H9 (cell line): ENCODE data around the gene FHOD1. TPM values are rescaled to one million over a fixed set of nuclear protein-coding genes. Genes with fewer than 3 reads are reported as not detected.

Experiments
- DNase-seq: peaks from one replicate; pipeline ENCODE4 v3.0.0-alpha.2; 2017
- H2AFZ ChIP-seq: one replicate; pipeline ENCODE4 v1.6.1; 2013; ENCODE audit warnings: mild to moderate bottlenecking, low read length, control low read depth, moderate library complexity
- H2AK5ac ChIP-seq: 2 replicates; pipeline ENCODE4 v1.6.1; 2013; ENCODE audit warnings: low read length, control low read depth, mixed read lengths; ENCODE audit not compliant: insufficient read length
- H2BK120ac ChIP-seq: one replicate; pipeline ENCODE4 v1.6.1; 2013; ENCODE audit warnings: low read depth, mild to moderate bottlenecking, low read length, control low read depth, inconsistent platforms; ENCODE audit not compliant: poor library complexity, severe bottlenecking
- H2BK12ac ChIP-seq: 2 replicates; pipeline ENCODE4 v1.6.1; 2013; ENCODE audit warnings: low read length, control low read depth, mixed read lengths, low read depth; ENCODE audit not compliant: insufficient read length
- H2BK15ac ChIP-seq: 2 replicates; pipeline ENCODE4 v1.6.1; 2013; ENCODE audit warnings: low read depth, low read length, control low read depth
- H2BK20ac ChIP-seq: one replicate; pipeline ENCODE4 v1.6.1; 2013; ENCODE audit warnings: low read depth, mild to moderate bottlenecking, low read length, control low read depth, inconsistent platforms; ENCODE audit not compliant: poor library complexity, severe bottlenecking
- H2BK5ac ChIP-seq: 2 replicates; pipeline ENCODE4 v1.6.1; 2013; ENCODE audit warnings: low read length, control low read depth, mixed read lengths; ENCODE audit not compliant: insufficient read length
- H3K14ac ChIP-seq: 2 replicates; pipeline ENCODE4 v1.6.1; 2013; ENCODE audit warnings: low read length, control low read depth; ENCODE audit not compliant: insufficient read depth
- H3K18ac ChIP-seq: 2 replicates; pipeline ENCODE4 v1.6.1; 2013; ENCODE audit warnings: low read depth, mild to moderate bottlenecking, mixed read lengths, low read length, control low read depth; ENCODE audit not compliant: insufficient read length
- H3K23ac ChIP-seq: 2 replicates; pipeline ENCODE4 v1.6.1; 2013; ENCODE audit warnings: low read length, control low read depth, mixed read lengths, low read depth; ENCODE audit not compliant: insufficient read length
- H3K23me2 ChIP-seq: 2 replicates; pipeline ENCODE4 v1.6.1; 2013; ENCODE audit warnings: low read depth, mild to moderate bottlenecking, mixed read lengths, low read length, control low read depth; ENCODE audit not compliant: insufficient read length, poor library complexity, severe bottlenecking
- H3K27ac ChIP-seq: 2 replicates; pipeline ENCODE4 v1.5.1; 2013; ENCODE audit warnings: low read length, control low read depth, mixed read lengths, low read depth; ENCODE audit not compliant: insufficient read length
- H3K27me3 ChIP-seq: 2 replicates; pipeline ENCODE4 v1.6.1; 2013; ENCODE audit warnings: low read length, control low read depth, inconsistent platforms; ENCODE audit not compliant: insufficient read depth
- H3K4ac ChIP-seq: 2 replicates; pipeline ENCODE4 v1.6.1; 2013; ENCODE audit warnings: low read depth, mild to moderate bottlenecking, control low read depth, inconsistent platforms, low read length, moderate library complexity
- H3K4me1 ChIP-seq: 2 replicates; pipeline ENCODE4 v1.6.1; 2013; ENCODE audit warnings: low read length, control low read depth, inconsistent platforms; ENCODE audit not compliant: insufficient read depth
- H3K4me2 ChIP-seq: 2 replicates; pipeline ENCODE4 v1.6.1; 2013; ENCODE audit warnings: low read length, control low read depth, mixed read lengths; ENCODE audit not compliant: insufficient read length, insufficient read depth
- H3K56ac ChIP-seq: 2 replicates; pipeline ENCODE4 v1.6.1; 2013; ENCODE audit warnings: low read depth, mild to moderate bottlenecking, mixed read lengths, low read length, control low read depth; ENCODE audit not compliant: insufficient read length
- H3K79me1 ChIP-seq: 2 replicates; pipeline ENCODE4 v1.6.1; 2013; ENCODE audit warnings: low read depth, mild to moderate bottlenecking, moderate library complexity, low read length, control low read depth, inconsistent platforms; ENCODE audit not compliant: insufficient read depth, poor library complexity, severe bottlenecking
- H3K79me2 ChIP-seq: 2 replicates; pipeline ENCODE4 v1.6.1; 2013; ENCODE audit warnings: low read length, control low read depth, inconsistent platforms; ENCODE audit not compliant: insufficient read depth
- H3K9ac ChIP-seq: 2 replicates; pipeline ENCODE4 v1.6.1; 2013; ENCODE audit warnings: low read length, control low read depth, mixed read lengths; ENCODE audit not compliant: insufficient read length; ENCODE audit errors: extremely low read depth
- H3K9me3 ChIP-seq: one replicate; pipeline ENCODE4 v1.6.1; 2013; ENCODE audit warnings: low read depth, low read length, inconsistent platforms; ENCODE audit not compliant: control insufficient read depth
- H3T11ph ChIP-seq: one replicate; pipeline ENCODE4 v1.6.1; 2013; ENCODE audit warnings: mild to moderate bottlenecking, low read length, control low read depth, inconsistent platforms
- H4K20me1 ChIP-seq: one replicate; pipeline ENCODE4 v1.6.1; 2013; ENCODE audit not compliant: control insufficient read depth, insufficient read length, insufficient read depth
- H4K5ac ChIP-seq: 2 replicates; pipeline ENCODE4 v1.6.1; 2013; ENCODE audit warnings: low read depth, mild to moderate bottlenecking, mixed read lengths, low read length, control low read depth; ENCODE audit not compliant: insufficient read length
- H4K8ac ChIP-seq: replicated peaks from 2 replicates; pipeline ENCODE4 v1.6.1; 2013; ENCODE audit warnings: low read length, control low read depth, mixed read lengths, low read depth; ENCODE audit not compliant: insufficient read length
- H4K91ac ChIP-seq: 2 replicates; pipeline ENCODE4 v1.6.1; 2013; ENCODE audit warnings: low read depth, mild to moderate bottlenecking, moderate library complexity, mixed read lengths, low read length, control low read depth; ENCODE audit not compliant: insufficient read length
- H3K27ac Mint-ChIP-seq, 3 experiments: 2 replicates in 2 of 3; 3 replicates in 1 of 3; pipeline ENCODE4 v1.8.0; 2020 to 2021; ENCODE audit warnings: mixed read lengths in 3 of 3, mild to moderate bottlenecking in 1 of 3, moderate library complexity in 1 of 3
- H3K27me3 Mint-ChIP-seq: 2 replicates; pipeline ENCODE4 v1.8.0; 2021; ENCODE audit warnings: low read depth, mild to moderate bottlenecking, moderate library complexity, mixed read lengths
- H3K36me3 Mint-ChIP-seq, 3 experiments: 2 replicates in 2 of 3; 3 replicates in 1 of 3; pipeline ENCODE4 v1.8.0; 2020 to 2021; ENCODE audit warnings: low read depth in 3 of 3, mixed read lengths in 3 of 3; ENCODE audit not compliant: insufficient read depth in 1 of 3
- H3K4me1 Mint-ChIP-seq, 2 experiments: 2 replicates each; pipeline ENCODE4 v1.8.0; 2020; ENCODE audit warnings: mixed read lengths in 2 of 2
- H3K4me3 Mint-ChIP-seq, 2 experiments: 2 replicates in 1 of 2; 3 replicates in 1 of 2; pipeline ENCODE4 v1.8.0; 2020 to 2021; ENCODE audit warnings: mild to moderate bottlenecking in 2 of 2, mixed read lengths in 2 of 2, moderate library complexity in 1 of 2
- H3K9me3 Mint-ChIP-seq, 2 experiments: 2 replicates in 1 of 2; 3 replicates in 1 of 2; pipeline ENCODE4 v1.8.0; 2020; ENCODE audit warnings: mild to moderate bottlenecking in 2 of 2, mixed read lengths in 2 of 2, moderate library complexity in 1 of 2
- CTCF ChIP-seq: fragments of 200-600 bp; sonication (generic); conservative IDR thresholded peaks from 3 replicates; pipeline ENCODE4 v1.8.0; 2021; ENCODE audit warnings: antibody characterized with exemption, mild to moderate bottlenecking
- WGBS: extraction: QIAGEN DNeasy Blood & Tissue Kit; methylation state at CpG from one replicate; pipeline ENCODE4 v1.1.7; 2013; ENCODE audit warnings: missing lambda C conversion rate, low lambda C conversion rate, mixed read lengths; ENCODE audit not compliant: insufficient read length; ENCODE audit errors: extremely low coverage; 5-methylcytosine and 5-hydroxymethylcytosine counted together
- total RNA-seq: library from RNA; stranded (reverse); gene quantifications from 2 replicates; pipeline ENCODE4 v1.2.1, GENCODE V29; 2021

The FHOD1 gene
- total RNA-seq, 1 experiment from 2014 or later, result 67.0 TPM

GRCh38 chr16:67184453-67184994, 62.8 kb downstream of the FHOD1 start:
- WGBS, result no CpG with 5 or more reads among the region's 59 CpGs
- no peaks in the 10 kb centered on the region for H3K9me3 ChIP-seq
- H3K4me2 ChIP-seq, result peak overlapping the region; percentile 72
- no peaks in the 10 kb centered on the region for H3K79me1 ChIP-seq
- Mint-ChIP-seq H3K36me3 (no peaks in the 10 kb centered on the region), H3K27me3 (peaks cover 29% of the 10 kb centered on the region), H3K4me1 (peaks cover 12 to 14% of the 10 kb centered on the region in 2 experiments), H3K4me3 (peak overlapping the region; percentile 63 to 73; a peak in 4 of 5 replicates), H3K27ac (no peak overlapping the region), H3K9me3 (no peaks in the 10 kb centered on the region; a peak in 1 of 5 replicates)
- no peaks in the 10 kb centered on the region for H4K20me1 ChIP-seq
- peaks cover 4% of the 10 kb centered on the region; the same call in 1 of the 2 replicates for H3K27me3 ChIP-seq
- H3K9ac ChIP-seq, result no peak overlapping the region
- no peak overlapping the region for H3K18ac ChIP-seq
- H2AK5ac ChIP-seq, result no peak overlapping the region
- H2BK5ac ChIP-seq, result no peak overlapping the region
- H4K91ac ChIP-seq, result no peak overlapping the region
- no peak overlapping the region for H3K23ac ChIP-seq
- peaks cover 12% of the 10 kb centered on the region for H3K23me2 ChIP-seq
- peaks cover 6% of the 10 kb centered on the region; the same call in 1 of the 2 replicates for H3K4me1 ChIP-seq
- no peak overlapping the region for H2AFZ ChIP-seq
- no peak overlapping the region for H3K27ac ChIP-seq
- H2BK12ac ChIP-seq, result no peak overlapping the region
- H3K56ac ChIP-seq, result no peak overlapping the region
- H2BK120ac ChIP-seq, result no peak overlapping the region
- H3K14ac ChIP-seq, result no peak overlapping the region
- no peak for DNase-seq
- no peak overlapping the region for H4K5ac ChIP-seq
- TF ChIP-seq CTCF, result no peak
- no peak overlapping the region for H2BK15ac ChIP-seq
- H4K8ac ChIP-seq, result no peak overlapping the region
- H3T11ph ChIP-seq, result no peak overlapping the region
- H3K4ac ChIP-seq, result no peak overlapping the region
- H2BK20ac ChIP-seq, result no peak overlapping the region
- no peaks in the 10 kb centered on the region for H3K79me2 ChIP-seq
